Renal cortex interstitium (tissue), 11 donors: ENCODE data around the gene CDK16. TPM values are rescaled to one million over a fixed set of nuclear protein-coding genes. Genes with fewer than 3 reads are reported as not detected.
"Not testable (repeated sequence)": the region's sequence is repeated elsewhere in the genome, so short reads cannot be mapped to it uniquely, and the experiment has no call there.

ENCODE experiments used
- DNase-seq, 11 donors: peaks; one replicate each; pipeline ENCODE4 v3.0.0-alpha.2; 2013; ENCODE audit warnings: low read depth in 9 of 11, low spot score in 4 of 11; ENCODE audit errors: extremely low read depth in 1 of 11
- polyA plus RNA-seq, 3 donors: library from polyadenylated mRNA; unstranded; fragments of 120-200 nt; gene quantifications; one replicate each; pipeline ENCODE4 v1.2.1, GENCODE V29; 2013; ENCODE audit not compliant: insufficient read length in 3 of 3

The CDK16 gene
- polyA plus RNA-seq, 3 donors = 100.0 to 141 (median 127) TPM

DNA sequence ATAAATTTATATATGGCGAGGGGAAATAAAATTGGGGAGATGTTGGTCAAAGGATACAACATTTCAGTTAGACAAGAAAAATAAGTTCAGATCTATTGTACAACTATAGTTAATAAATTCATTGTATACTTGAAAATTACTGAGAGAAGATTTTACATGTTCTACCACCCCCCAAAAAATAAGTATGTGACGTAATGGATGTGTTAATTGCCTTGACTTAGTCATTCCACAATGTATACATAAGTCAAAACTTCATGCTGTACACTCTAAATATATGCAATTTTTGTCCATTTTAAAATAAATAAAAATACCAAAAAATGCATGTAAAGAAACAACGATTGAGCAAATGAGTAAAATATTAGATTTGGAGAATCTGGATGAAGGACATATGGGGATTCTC, 16.1 kb downstream of the CDK16 start:
- no peak for DNase-seq

DNA sequence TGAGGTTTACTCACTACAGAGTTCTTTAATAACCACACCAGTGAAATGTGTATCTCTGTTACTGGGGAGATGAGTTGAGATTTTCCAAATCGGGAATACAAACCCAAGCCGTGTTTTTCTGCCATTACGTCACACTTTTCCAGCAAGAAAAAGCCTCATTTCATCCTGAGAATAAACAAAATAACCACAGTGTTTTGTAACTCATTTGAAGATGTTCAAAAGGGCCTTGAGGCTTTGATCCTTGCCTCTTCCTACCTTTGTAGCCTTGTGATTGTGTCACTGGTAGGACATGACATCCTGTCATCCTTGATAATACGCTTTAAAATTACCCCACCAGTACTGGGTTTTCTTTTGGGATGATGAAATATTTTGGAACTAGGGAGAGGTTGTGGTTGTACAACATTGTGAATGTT, 17.2 kb downstream of the CDK16 start:
- no peak for DNase-seq

DNA sequence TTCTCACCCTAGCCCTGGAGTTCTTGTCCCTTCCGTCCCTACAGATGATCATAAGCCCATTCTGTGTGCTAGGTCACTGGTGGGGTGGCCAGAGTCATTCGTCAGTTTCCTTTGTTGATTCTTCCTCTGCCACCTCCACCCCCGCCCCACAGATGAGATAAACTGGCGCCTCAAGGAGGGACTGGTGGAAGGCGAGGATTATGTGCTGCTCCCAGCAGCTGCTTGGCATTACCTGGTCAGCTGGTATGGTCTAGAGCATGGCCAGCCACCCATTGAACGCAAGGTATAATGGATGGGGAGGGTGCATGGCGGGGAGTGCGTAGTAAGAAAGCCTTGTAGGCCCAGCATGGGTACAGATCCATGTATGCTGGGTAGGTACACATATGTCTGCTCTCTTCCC, 20.7 kb downstream of the CDK16 start:
- no peak for DNase-seq

DNA sequence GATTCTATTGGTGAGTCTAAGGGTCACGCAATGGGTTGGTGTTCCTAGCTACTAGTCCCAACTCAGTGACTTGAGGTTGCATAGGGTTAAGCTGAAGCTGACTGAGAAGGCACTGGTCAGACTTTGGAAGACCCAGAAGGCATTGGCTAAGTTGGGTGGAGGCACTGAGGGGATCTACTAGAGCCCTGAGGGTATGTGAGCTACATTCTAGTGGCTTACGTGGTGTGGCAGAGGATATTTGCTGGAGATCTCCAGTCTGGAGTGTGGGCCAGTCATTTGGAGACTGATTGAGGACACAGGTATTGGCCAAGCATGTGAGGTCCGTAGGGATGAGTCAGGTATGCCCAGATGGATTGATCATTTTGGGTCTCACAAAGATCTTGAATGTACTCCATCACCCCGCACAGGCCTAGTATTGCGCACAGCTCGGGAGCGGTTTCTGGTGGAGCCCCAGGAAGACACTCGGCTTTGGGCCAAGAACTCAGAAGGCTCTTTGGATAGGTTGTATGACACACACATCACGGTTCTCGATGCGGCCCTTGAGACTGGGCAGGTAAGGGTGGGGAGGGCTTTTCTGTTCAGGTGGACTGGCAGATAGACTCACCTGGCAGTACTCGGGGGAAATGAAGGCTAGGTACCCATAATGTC, 21.5 kb downstream of the CDK16 start:
- DNase-seq = no peak

DNA sequence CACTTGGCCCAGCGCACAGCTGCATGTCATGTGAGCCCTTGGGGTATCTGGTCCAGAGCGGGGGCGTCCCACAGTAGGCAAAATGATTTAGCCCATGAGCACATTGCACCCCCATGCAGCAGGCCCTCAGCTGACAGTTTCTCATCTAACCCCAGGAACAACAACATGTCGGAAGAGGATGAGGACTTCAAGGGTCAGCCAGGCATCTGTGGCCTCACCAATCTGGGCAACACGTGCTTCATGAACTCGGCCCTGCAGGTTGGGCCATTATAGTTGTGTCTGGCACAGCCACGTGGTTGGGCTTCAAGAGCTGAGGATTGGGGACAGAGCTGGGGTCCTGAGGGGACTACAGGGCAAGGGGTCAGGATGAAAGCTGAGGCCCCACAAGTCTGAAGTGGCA, 22.1 kb downstream of the CDK16 start:
- no peak for DNase-seq

DNA sequence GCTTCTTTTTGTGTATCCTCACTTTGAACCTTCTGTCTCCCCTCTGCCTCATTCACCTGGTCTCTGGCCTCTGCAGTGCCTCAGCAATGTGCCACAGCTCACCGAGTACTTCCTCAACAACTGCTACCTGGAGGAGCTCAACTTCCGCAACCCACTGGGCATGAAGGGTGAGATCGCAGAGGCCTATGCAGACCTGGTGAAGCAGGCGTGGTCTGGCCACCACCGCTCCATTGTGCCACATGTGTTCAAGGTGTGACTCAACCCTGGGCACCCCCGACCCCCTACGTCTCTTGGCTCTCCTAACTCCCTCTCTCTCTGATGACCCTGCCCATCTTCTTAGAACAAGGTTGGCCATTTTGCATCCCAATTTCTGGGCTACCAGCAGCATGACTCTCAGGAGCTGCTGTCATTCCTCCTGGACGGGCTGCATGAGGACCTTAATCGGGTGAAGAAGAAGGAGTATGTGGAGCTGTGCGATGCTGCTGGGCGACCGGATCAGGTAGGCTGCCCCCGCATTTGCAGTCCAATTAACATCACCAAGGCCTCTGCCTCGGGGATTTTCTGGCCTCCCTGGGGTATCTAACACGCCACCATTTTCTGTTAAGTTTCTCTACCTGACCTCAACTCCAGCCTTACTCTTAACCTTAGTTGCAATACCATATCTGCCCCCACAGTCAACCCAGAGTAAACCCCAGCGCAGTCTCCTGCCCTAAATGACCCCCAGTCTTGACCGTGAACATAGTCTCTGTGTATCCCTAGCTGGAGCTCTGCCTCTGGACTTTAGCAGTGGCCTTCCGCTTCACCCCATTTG, 22.9 kb downstream of the CDK16 start:
- no peak for DNase-seq

DNA sequence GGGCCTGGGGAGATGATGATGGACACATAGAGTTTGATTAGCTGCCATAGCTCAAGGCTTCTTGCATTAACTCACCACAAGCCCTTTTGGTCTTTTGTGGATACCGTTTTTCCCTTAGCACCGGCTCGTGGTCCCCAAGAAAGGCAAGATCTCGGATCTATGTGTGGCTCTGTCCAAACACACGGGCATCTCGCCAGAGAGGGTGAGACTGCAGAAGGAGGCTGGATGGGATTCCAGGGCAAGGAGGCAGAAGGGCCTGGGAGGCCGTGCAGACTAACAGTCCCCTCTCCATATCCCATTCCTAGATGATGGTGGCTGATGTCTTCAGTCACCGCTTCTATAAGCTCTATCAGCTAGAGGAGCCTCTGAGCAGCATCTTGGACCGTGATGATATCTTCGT, 23.8 kb downstream of the CDK16 start:
- no peak for DNase-seq

DNA sequence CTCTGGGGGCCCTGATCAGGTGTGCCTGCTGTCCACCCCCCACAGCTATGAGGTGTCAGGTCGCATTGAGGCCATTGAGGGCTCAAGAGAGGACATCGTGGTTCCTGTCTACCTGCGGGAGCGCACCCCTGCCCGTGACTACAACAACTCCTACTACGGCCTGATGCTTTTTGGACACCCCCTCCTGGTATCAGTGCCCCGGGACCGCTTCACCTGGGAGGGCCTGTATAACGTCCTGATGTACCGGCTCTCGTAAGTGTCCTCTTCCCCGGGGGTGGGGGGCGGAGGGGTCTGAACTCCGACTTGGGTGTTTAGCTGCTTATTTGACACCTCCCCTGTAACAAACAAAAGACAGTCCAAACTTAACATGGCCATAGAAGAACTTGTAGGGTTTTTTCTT, 24.9 kb downstream of the CDK16 start:
- DNase-seq = no peak

DNA sequence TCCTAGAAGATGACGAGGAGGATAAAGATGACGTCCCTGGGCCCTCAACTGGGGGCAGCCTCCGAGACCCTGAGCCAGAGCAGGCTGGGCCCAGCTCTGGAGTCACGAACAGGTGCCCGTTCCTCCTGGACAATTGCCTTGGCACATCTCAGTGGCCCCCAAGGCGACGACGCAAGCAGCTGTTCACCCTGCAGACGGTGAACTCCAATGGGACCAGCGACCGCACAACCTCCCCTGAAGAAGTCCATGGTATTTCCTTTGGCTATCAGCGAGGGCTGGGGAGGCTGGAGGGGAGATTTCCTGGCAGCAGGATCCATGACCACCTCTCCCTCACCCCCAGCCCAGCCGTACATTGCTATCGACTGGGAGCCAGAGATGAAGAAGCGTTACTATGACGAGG, 26.2 kb downstream of the CDK16 start:
- DNase-seq = no peak

DNA sequence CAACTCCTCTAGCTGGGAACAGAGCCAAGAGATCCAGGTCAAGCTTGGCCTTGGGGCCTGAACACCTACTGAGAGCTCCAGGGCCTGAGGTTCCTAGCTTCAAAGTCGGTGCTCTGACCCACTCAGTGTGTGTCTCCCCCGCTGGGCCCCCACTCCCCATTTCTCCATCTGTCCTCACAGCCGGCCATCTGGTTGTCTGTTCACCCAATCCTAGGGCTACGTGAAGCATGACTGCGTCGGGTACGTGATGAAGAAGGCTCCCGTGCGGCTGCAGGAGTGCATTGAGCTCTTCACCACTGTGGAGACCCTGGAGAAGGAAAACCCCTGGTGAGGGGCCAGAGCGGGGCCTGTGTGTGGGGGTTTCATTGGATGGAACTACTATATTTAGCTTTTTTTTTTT, 26.7 kb downstream of the CDK16 start:
- no peak for DNase-seq

DNA sequence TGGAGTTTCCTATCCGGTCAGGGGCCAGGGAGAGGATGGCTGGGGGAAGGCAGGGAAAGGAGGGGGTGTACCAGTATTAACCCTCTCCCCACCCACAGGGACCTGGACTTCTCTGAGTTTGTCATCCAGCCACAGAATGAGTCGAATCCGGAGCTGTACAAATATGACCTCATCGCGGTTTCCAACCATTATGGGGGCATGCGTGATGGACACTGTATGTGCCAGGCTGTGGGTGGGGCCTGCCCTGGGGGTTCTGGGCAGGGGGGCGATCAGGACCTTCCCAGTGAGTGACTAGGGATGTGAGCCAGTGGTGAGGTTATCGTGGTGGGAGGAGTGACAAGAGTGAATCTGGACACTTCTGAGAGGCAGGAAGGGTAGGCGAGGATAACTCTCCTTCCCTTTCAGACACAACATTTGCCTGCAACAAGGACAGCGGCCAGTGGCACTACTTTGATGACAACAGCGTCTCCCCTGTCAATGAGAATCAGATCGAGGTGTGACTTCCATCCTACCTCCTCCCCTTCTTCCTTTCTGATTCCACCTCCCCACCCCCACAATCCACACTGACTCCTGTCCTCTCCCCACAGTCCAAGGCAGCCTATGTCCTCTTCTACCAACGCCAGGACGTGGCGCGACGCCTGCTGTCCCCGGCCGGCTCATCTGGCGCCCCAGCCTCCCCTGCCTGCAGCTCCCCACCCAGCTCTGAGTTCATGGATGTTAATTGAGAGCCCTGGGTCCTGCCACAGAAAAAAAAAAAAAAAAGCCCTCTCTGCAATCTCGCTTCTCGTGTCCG, 28.9 kb downstream of the CDK16 start:
- DNase-seq = no peak

DNA sequence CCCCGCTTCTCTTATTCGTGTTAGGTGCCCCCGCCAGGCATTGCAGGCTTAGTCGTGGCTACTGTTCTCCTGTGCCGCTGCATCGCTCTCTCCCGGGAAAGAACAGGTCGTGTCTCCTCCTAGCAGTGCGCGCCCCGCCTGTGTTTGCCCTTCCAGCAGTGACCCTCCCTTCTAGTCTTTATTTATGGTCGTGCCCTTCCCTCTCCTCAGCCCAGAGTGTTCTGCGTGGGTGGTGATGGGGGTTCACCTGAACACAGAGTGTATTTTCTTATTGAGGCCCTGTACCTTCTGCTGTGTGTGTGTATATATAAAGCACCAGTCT, 29.5 kb downstream of the CDK16 start:
- no peak for DNase-seq

DNA sequence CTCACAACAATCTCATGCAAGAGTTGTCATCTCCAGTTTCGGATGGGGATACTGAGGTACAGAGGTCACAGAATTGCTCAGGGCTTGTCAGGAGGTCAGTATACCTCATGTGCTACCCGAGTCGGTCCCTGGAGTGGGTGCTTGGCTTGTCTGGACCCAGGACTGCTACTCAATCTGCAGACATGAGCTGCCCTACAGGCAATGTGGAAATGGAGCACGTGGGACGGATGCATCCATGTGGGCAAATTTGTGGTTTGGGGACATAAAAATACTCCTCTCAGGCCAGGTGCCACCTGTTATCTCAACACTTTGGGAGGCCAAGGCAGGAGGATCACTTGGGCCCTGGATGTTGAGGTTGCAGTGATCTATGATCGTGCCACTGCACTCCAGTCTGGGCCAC, 30.1 kb downstream of the CDK16 start:
- DNase-seq = no peak

DNA sequence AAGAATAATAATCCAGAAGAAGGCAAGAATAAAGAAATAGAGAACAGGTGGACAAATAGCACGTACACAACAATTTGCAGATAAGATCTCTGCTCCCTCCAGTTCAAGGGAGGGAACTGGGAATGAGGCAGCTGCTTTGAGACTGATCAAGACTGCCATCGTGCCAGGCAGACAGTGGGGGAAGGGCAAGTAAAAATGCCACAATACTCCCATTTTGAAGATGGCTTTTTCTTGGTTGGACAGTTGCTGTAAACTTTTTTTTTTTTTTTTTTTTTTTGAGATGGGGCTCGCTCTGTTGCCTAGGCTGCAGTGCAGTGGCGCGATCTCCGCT, 31.5 kb downstream of the CDK16 start:
- no peak for DNase-seq

DNA sequence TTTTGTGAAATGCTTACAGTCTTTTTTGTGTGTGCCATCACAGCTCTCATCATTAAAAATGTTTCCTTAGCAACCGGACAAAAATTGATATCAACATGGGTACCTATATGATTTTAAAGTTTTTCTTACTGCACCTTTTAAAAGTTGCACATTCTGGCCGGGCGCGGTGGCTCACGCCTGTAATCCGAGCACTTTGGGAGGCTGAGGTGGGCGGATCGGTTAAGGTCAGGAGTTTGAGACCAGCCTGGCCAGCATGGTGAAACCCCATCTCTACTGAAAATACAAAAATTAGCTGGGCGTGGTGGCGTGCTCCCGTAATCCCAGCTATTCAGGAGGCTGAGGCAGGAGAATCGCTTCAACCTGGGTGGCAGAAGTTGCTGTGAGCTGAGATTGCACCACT, 39.1 kb downstream of the CDK16 start:
- DNase-seq = not testable (repeated sequence)

DNA sequence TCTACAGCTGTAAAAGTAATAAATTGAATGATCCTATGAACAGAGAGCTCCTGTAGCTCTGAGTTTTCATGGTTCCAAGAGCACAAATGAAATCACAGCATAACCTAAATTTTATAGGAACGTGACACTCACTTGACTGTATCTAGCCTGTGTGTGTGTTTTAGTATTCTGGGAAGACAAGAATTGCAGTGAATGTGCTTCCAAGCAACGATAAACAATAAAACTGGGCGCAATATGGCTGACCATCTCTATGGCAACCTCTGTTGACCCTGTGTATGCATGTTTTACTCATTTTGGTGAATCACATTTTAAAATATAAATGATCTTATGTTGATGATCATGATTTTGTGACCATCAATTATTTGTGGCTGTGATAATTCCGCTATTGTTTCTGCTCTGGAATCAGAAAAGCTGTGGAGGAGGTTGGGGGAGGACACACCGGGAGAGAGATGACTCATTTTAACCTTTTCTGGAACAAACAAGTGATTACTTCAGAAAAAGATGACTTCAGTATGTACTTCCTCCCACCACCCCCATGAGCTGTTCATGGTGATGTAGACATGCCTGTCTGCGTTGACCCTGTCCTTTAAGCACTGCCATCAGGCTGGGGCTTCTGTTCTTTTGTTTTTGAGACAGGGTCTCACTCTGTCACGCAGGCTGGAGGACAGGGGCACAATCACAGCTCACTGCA, 46.1 kb downstream of the CDK16 start:
- no peak for DNase-seq

DNA sequence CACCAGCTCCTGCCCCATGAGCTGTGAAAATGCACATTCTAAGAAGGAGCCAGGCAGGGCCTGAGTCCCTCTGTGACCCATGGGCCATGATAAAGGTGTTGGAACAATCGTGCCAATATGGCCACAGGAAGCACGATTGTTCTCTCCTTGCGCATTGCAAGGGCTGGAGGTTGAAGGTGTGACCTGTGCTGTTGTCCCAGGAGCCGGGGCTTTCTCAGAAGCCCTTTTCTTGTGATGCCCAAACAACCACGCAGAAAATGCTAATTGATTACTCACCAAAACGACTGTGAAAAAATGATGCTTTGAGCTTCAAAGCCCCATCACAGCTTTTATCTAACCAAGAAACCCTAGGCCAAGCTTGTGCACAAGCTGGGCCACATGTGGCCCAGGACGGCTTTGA, 48.2 kb downstream of the CDK16 start:
- DNase-seq = no peak

DNA sequence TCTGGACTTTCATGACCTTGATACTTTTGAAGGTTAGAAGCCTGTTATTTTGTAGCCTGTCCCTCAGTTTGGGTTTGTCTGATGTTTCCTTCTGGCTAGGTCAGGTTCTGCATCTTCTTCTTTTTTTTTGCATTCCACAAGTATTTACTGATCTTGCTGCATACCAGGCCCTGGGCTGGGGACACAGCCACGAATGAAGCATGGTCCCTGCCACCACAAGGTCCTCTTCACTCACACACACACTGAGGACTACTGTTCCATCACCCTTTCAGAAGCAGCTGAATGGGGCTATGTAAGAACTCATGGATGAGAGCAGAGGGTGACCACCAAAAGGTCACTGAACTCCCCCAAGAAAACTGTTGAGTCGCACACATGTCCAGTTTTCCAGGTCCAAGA, 53.5 kb downstream of the CDK16 start:
- DNase-seq = no peak

DNA sequence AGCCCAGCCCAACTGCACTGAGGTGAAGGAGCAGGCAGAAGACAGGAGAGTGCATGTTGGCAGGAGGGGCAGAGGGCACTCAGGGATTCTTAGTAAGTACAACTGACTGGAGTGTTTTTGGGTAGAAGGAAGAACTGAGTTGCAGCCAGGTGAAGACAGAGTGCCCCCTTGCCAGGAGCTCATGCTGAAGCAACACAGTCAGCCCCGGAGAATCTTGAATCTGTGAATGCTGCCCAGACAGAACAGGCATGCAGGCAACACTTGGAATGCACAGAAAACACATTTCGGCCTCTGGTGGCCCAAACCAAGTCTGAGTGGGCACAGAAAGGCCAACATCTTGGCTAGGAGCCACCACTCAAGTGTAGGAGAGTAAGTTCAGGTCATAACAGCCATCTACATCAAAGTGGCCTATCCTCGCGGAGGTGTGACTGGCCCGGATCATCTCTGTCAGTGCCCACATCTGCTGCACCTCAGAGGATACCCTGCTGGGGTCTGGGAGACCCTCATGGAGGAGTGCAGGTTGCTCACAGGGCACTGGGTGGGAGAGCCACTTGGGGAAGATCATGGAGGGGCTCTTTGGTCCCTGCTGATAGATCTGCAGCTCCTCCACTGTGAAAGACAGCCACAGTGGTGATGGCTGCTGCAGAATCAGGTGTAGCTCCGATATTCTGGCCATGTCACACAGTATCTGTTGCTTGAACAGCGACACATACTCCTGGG, 54.7 kb downstream of the CDK16 start:
- no peak for DNase-seq
